ENCODE measurements around the gene ERBB4. TPM values are rescaled to one million over a fixed set of nuclear protein-coding genes. Genes with fewer than 3 reads are reported as not detected.

Gene ERBB4
- total RNA-seq, 1 experiment from 2014 or later, result 0.04 TPM

DNA sequence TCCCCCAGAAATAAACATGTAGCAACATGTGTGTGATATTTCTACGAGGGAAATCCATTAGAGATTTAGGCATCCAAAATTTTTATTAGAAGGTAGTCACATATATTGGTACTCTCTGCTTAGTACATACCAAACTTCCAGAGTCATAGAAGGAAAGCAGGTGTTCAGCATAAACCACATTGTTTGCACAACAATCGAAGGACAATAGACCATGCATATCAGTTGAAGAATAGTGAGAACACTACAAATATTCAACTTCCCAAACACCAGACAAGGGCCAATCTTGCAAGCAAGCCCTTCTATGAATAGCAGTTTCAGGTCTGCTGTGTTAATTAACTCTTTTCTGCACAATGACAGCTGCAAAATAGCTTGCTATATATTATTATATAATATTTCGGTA lies 702.2 kb downstream of the ERBB4 start:
- peaks cover 5% of the 10 kb centered on the region; the same call in 1 of the 2 replicates for H3K4me1 ChIP-seq (ENCODE audit: insufficient read depth, low read length)
- no peak overlapping the region for H3K14ac ChIP-seq (ENCODE audit: insufficient read depth, low read length)
- no peak overlapping the region for H3T11ph ChIP-seq (ENCODE audit: low read length)
- H3K23ac ChIP-seq (ENCODE audit: insufficient read length, low read depth, low read length), result no peak overlapping the region
- H2BK15ac ChIP-seq (ENCODE audit: low read depth, low read length), result no peak overlapping the region
- H2AK5ac ChIP-seq (ENCODE audit: insufficient read length, low read length), result no peak overlapping the region
- no peaks in the 10 kb centered on the region for H3K79me2 ChIP-seq (ENCODE audit: insufficient read depth, low read length)
- no peak overlapping the region for H3K9ac ChIP-seq (ENCODE audit: extremely low read depth, insufficient read length, low read length)
- no peaks in the 10 kb centered on the region for H3K9me3 ChIP-seq (ENCODE audit: control insufficient read depth, low read depth, low read length)
- no peaks in the 10 kb centered on the region for H3K79me1 ChIP-seq (ENCODE audit: insufficient read depth, low read depth, low read length, poor library complexity, severe bottlenecking)
- H3K4me2 ChIP-seq (ENCODE audit: insufficient read depth, insufficient read length, low read length), result no peak overlapping the region
- Mint-ChIP-seq H3K27me3 (ENCODE audit: low read depth) (no peaks in the 10 kb centered on the region), H3K36me3 (ENCODE audit: insufficient read depth in 1 of 3, low read depth in 3 of 3) (no peaks in the 10 kb centered on the region), H3K4me1 (peaks cover 5% of the 10 kb centered on the region in 2 experiments), H3K9me3 (no peaks in the 10 kb centered on the region), H3K4me3 (no peak overlapping the region), H3K27ac (no peak overlapping the region)
- H2BK12ac ChIP-seq (ENCODE audit: insufficient read length, low read depth, low read length), result no peak overlapping the region
- no peak overlapping the region for H3K56ac ChIP-seq (ENCODE audit: insufficient read length, low read depth, low read length)
- H2AFZ ChIP-seq (ENCODE audit: low read length), result no peak overlapping the region
- no peaks in the 10 kb centered on the region for H3K23me2 ChIP-seq (ENCODE audit: insufficient read length, low read depth, low read length, poor library complexity, severe bottlenecking)
- no peaks in the 10 kb centered on the region for H3K27me3 ChIP-seq (ENCODE audit: insufficient read depth, low read length)
- no peak overlapping the region for H2BK20ac ChIP-seq (ENCODE audit: low read depth, low read length, poor library complexity, severe bottlenecking)
- no peak overlapping the region for H4K8ac ChIP-seq (replicated peaks; ENCODE audit: insufficient read length, low read depth, low read length)
- WGBS (ENCODE audit: extremely low coverage, insufficient read length, low lambda C conversion rate), result no CpG with 5 or more reads among the region's 3 CpGs
- DNase-seq, result no peak
- H4K91ac ChIP-seq (ENCODE audit: insufficient read length, low read depth, low read length), result no peak overlapping the region
- H3K18ac ChIP-seq (ENCODE audit: insufficient read length, low read depth, low read length), result no peak overlapping the region
- no peak overlapping the region for H3K27ac ChIP-seq (ENCODE audit: insufficient read length, low read depth, low read length)
- no peak overlapping the region for H4K5ac ChIP-seq (ENCODE audit: insufficient read length, low read depth, low read length)
- no peak overlapping the region for H3K4ac ChIP-seq (ENCODE audit: low read depth, low read length)
- TF ChIP-seq, protein P1, sequence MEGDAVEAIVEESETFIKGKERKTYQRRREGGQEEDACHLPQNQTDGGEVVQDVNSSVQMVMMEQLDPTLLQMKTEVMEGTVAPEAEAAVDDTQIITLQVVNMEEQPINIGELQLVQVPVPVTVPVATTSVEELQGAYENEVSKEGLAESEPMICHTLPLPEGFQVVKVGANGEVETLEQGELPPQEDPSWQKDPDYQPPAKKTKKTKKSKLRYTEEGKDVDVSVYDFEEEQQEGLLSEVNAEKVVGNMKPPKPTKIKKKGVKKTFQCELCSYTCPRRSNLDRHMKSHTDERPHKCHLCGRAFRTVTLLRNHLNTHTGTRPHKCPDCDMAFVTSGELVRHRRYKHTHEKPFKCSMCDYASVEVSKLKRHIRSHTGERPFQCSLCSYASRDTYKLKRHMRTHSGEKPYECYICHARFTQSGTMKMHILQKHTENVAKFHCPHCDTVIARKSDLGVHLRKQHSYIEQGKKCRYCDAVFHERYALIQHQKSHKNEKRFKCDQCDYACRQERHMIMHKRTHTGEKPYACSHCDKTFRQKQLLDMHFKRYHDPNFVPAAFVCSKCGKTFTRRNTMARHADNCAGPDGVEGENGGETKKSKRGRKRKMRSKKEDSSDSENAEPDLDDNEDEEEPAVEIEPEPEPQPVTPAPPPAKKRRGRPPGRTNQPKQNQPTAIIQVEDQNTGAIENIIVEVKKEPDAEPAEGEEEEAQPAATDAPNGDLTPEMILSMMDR (conservative IDR thresholded peaks at IDR 0.05), result no peak
- H2BK5ac ChIP-seq (ENCODE audit: insufficient read length, low read length), result no peak overlapping the region
- H4K20me1 ChIP-seq (ENCODE audit: control insufficient read depth, insufficient read depth, insufficient read length), result no peaks in the 10 kb centered on the region
- no peak overlapping the region for H2BK120ac ChIP-seq (ENCODE audit: low read depth, low read length, poor library complexity, severe bottlenecking)

Measured in H9 (cell line).